HG03460 (cell line): Measurements from ENCODE around the gene DNAH5.

Source experiments
- ATAC-seq: cut with Tn5 transposase; IDR thresholded peaks from one replicate; pipeline ENCODE4 v1.9.1; 2021; ENCODE audit not compliant: unreplicated experiment

The DNAH5 gene

DNA sequence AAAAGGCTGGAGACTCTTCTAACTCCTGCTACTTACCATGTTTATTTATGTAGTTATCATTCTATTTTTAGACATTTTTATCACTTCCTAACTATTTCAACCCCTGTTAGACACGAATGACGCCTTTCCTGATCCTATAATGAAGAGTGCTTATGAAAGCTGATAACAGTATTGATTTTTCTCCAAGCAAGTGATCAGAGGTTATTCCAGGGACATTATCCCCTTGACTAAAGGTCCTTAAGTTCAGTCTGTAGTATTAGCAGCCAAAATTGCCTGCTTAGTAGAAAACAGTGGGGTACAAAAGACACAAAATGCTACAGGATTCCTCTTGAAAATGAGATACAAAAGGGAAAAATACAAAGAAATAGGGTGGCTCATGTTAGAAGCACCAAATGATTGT lies 235.6 kb downstream of the DNAH5 start:
- no peak for ATAC-seq

- no peak for ATAC-seq
Measured at GRCh38 chr5:13708432-13708831, 236.1 kb downstream of the DNAH5 start.

GRCh38 chr5:13704396-13704795 lies 240.1 kb downstream of the DNAH5 start:
- no peak for ATAC-seq

DNA sequence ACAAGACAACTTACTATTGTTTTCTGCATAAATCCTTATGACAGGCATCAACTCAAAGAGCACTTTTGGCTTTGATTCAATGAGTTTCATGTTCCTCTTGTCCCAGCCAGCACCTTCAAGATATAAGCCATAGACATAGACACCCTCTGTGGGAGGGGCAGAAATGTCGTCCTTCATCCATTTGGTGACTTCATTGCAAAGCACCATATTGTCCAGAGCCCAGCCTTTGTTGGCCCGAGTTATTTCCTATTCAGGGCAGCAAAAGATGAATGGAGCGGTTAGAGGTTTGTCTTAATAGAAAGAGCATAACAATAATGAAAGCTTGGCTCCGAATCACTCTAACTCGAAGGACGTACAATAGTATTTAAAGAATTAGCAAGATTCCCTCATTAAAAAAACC lies 243.9 kb downstream of the DNAH5 start:
- no peak for ATAC-seq

DNA sequence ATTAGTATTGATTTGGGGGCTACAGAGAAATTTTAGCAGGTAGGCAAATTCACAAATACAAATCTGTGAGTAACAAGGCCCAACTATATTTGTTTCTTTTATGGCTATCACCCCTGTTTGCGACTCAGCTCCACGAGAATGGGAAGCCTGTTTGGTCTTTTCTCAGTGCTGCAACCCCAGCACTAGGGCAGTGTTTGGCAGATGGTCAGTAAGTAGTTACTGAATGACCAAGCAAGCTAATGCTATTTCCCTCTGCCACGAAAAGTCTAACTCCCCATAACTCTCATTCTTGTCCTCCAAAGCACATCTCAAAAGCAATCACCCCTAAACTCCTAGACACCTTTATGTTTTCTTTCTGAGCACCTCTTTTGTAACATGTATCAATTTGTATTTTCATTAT lies 245.6 kb downstream of the DNAH5 start:
- ATAC-seq, result no peak

- ATAC-seq, result no peak
Measured at GRCh38 chr5:13695076-13695712, 249.3 kb downstream of the DNAH5 start.

DNA sequence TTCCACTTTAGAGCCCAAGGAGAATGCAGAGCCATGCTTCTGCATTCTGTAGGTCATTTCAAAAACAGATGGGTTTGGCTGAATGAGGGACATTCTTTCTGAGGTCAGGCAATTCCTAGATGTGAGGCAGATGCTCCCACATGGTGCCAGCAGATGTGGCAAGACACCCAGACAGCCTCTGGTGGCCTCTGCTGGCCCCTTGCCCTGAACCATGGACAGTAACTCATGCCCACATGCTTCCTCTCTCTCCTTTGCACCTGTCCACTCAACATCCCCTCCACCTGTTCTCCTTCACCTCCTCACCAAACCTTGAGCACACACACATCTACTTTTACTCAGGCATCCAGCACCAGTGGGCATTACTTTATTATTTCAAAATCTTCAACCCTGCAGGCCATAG lies 252.3 kb downstream of the DNAH5 start:
- ATAC-seq, result no peak

DNA sequence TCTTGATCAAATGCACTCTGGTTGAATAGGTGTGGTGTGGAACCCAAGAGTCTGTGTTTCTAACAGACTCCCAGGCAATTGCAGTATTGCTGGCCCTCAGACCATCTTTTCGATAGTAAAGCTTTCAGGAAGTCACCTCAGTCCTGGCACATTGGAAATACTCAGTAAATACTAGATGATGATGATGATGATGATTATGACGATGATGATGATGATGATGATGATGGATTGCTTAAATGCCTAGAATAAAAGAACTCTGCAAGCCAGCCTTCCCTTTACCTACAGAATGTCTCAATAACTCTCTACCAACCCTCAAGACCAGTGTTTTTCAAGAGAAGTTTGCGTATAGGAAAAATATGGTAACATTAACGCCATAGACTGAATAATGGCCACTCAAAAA lies 268.0 kb downstream of the DNAH5 start:
- ATAC-seq, result no peak

DNA sequence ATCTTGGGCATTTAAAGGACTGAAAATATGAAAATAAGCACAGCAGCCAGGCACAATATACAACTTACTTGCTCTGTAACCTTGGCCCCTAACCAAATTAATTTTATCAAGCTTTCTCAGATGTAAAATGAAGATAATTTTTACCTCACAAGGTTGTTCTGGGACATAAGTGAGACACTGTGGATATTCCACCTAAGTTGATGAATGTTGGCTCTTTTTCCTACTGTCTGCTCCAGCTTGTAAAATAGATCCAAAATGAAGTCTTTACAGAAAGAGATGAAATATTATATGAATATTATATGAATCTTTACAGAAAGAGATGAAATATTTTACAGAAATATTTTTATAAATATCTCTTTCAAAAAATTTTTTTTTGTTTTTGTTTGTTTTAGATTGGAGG lies 270.1 kb downstream of the DNAH5 start:
- no peak for ATAC-seq

GRCh38 chr5:13673511-13673910 lies 271.0 kb downstream of the DNAH5 start:
- no peak for ATAC-seq

GRCh38 chr5:13664377-13664776 lies 280.1 kb downstream of the DNAH5 start:
- no peak for ATAC-seq

- no peak for ATAC-seq
Measured at GRCh38 chr5:13662626-13663025, 281.9 kb downstream of the DNAH5 start.

DNA sequence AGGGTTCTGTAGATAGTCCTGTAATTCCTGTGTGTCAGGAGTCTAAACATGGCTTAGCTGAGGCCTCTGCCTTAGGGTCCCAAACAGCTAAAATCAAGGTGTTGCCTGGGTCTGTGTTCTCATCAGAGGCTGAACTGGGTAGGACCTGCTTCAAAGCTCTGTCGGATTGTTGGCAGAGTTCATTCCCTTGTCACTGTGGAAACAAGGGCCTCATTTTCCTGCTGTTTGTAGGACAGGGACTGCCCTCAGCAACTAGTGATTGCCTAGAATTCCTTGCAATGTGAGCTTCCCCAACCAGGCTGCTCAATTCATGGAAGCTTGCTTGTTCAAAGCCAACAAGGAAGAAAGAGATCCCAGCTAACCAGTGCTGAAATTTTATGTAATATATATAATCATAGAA lies 283.2 kb downstream of the DNAH5 start:
- ATAC-seq, result no peak

DNA sequence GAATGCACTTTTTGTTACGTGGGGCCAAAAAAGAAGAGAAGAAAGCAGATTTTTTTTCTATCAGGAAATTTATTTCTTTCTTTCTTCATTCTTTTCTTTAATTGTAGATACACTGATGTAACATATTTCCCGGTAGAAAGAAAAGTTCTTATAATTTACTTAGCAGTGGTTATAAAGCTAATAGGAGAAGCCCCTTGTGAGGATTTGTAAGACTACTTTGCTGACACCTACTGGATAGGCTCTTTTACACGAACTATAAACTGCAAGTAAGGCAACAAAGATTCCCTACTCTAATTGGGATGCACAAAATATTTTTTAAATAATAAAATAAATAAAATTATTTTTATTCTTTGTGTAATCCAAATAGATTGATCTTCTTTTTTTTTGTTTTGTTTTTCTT lies 284.4 kb downstream of the DNAH5 start:
- ATAC-seq, result no peak

GRCh38 chr5:13659391-13659790 lies 285.1 kb downstream of the DNAH5 start:
- ATAC-seq, result no peak

DNA sequence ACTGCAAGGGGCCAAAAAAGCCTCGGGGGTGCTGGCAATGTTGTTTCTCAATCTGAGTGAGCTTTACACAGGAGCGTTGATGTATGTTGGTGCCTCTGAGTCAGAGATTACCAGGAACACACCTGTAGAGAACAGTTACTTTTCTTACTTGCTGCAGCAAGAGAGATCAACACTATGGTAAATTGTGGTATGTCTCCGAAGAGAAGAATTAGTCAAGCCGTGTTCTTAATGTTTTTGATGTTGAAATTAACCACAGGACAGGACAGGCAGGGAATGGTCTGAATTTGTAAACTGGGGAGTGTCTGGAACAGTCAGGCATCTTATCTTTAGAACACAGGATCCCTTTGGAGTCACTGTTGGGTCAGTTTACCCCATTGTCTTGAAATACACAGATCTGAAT lies 285.7 kb downstream of the DNAH5 start:
- no peak for ATAC-seq

DNA sequence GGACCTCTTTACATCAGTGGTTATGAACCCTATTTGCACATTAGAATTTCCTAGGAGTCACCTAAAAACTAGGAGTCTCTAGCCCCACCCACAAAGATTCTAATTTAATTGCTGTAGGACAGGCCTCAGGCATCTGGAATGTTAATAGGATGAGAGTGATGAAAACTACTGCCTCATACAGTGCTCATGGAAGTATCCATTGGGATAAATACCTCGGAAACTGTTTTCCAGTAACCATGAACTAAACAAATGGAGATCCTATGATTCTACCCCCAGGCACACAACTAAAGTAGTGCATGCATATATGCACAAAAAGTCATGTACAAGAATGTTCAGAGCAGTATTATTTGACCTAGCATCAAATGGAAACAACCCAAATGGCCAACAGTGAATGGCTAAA lies 286.3 kb downstream of the DNAH5 start:
- ATAC-seq, result no peak

- no peak for ATAC-seq
Measured at GRCh38 chr5:13653709-13654108, 290.8 kb downstream of the DNAH5 start.

GRCh38 chr5:13649656-13650055 lies 294.8 kb downstream of the DNAH5 start:
- ATAC-seq, result no peak

DNA sequence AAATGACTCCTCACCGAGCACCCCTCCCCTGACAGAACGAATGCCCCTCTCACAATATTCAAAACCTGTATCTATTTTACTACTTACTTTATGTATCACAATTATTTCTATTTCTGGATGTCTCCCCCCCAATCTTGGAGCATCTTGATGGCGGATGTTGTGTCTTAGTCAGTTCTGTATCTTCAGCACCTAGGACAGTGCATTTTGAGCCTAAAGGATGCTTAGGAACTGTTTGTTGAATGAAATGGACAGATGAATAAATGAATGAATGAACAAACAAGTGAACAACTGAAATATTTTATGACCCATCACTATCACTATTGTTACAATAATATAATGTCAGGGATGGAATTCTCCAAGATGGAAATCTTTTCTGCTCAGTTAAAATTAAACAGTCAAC lies 295.7 kb downstream of the DNAH5 start:
- no peak for ATAC-seq

GRCh38 chr5:13643734-13644133 lies 300.8 kb downstream of the DNAH5 start:
- no peak for ATAC-seq

GRCh38 chr5:13643196-13643595 lies 301.3 kb downstream of the DNAH5 start:
- no peak for ATAC-seq
